ENCODE data around the gene MCTP1. TPM values are rescaled to one million over a fixed set of nuclear protein-coding genes. Genes with fewer than 3 reads are reported as not detected.

Gene MCTP1
- total and polyA plus RNA-seq, 10 of the 15 experiments (the other 5 are each of a cell fraction or from before 2014, with no cell fraction given): 12.6 to 45.9 (median 18.8) TPM

- TF ChIP-seq ZNF687 (IDR thresholded peaks at IDR 0.05) (no peak), NBN (IDR thresholded peaks at IDR 0.05) (no peak), SUZ12 (IDR thresholded peaks at IDR 0.05; ENCODE audit: unreplicated experiment) (no peak), ASH2L (IDR thresholded peaks at IDR 0.05; ENCODE audit: borderline replicate concordance, low read depth) (no peak), PRDM15 (CRISPR knock-in tag; IDR thresholded peaks at IDR 0.05) (no peak), CREB1 (IDR thresholded peaks at IDR 0.05; ENCODE audit: low read depth) (peak; percentile 46; the same call in 1 of the 2 replicates), PKNOX1 (IDR thresholded peaks at IDR 0.05) (no peak), RELB (IDR thresholded peaks at IDR 0.05; ENCODE audit: low read depth) (no peak), PML (IDR thresholded peaks at IDR 0.05; ENCODE audit: low read length) (no peak), CHD2 (IDR thresholded peaks at IDR 0.05; ENCODE audit: borderline replicate concordance, low read depth, low read length) (no peak), BMI1 (IDR thresholded peaks at IDR 0.05; ENCODE audit: borderline replicate concordance) (no peak), NR2F1 (conservative IDR thresholded peaks at IDR 0.05) (no peak), MEF2B (IDR thresholded peaks at IDR 0.05; ENCODE audit: partially characterized antibody, poor library complexity, severe bottlenecking) (no peak), JUNB (IDR thresholded peaks at IDR 0.05) (peak; percentile 92)
Measured at GRCh38 chr5:94700592-94700991, 584.3 kb downstream of the MCTP1 start (continued).

All from GM12878 (cell line).